ENCODE measurements around the gene MTRF1L. TPM values are rescaled to one million over a fixed set of nuclear protein-coding genes. Genes with fewer than 3 reads are reported as not detected.
A peak's percentile ranks its signal among the peaks of the same experiment; 100 is the strongest.

MTRF1L gene
- total and polyA plus RNA-seq, 2 of the 13 experiments (the other 11 are each of a cell fraction or from before 2014, with no cell fraction given), result 17.6 to 28.7 TPM

DNA sequence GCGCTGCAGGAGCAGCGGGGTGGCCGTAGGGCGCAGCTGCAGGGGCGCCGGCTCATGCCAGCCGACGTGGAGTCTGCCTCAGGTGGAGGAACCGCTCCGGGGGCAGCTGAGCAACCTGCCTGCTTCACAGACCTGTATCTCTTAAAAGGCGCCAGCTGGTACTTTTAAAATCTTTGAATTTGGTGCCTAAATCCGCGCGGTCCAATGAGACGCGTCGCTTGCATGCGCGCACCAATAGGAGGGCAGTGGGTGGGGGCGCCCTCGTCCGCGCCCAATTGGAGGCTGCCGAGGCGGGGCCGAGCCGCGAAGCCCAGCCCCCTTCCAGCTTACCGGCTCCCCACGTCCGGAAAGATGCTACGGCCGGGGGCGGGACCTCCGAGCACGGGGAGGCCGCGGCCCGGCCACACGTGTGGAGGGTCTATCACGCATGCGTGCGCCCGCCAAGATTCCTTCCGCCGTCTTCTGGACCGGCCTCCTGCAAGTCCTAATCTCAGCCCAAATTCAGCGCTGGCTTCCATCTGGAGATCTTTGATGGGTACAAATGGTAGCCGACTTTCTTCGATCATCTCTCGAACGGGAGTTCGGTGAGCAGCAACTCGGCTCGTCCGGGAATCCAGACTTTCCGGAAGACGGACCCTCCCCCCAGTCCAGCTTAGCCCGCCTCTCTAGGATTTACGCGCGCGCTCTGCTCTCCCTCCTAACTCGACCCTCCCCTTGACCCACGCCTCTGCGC is 19.4 kb downstream of the MTRF1L start, which contains the start of gene FBXO5 (continued):
- TF ChIP-seq, protein P1, sequence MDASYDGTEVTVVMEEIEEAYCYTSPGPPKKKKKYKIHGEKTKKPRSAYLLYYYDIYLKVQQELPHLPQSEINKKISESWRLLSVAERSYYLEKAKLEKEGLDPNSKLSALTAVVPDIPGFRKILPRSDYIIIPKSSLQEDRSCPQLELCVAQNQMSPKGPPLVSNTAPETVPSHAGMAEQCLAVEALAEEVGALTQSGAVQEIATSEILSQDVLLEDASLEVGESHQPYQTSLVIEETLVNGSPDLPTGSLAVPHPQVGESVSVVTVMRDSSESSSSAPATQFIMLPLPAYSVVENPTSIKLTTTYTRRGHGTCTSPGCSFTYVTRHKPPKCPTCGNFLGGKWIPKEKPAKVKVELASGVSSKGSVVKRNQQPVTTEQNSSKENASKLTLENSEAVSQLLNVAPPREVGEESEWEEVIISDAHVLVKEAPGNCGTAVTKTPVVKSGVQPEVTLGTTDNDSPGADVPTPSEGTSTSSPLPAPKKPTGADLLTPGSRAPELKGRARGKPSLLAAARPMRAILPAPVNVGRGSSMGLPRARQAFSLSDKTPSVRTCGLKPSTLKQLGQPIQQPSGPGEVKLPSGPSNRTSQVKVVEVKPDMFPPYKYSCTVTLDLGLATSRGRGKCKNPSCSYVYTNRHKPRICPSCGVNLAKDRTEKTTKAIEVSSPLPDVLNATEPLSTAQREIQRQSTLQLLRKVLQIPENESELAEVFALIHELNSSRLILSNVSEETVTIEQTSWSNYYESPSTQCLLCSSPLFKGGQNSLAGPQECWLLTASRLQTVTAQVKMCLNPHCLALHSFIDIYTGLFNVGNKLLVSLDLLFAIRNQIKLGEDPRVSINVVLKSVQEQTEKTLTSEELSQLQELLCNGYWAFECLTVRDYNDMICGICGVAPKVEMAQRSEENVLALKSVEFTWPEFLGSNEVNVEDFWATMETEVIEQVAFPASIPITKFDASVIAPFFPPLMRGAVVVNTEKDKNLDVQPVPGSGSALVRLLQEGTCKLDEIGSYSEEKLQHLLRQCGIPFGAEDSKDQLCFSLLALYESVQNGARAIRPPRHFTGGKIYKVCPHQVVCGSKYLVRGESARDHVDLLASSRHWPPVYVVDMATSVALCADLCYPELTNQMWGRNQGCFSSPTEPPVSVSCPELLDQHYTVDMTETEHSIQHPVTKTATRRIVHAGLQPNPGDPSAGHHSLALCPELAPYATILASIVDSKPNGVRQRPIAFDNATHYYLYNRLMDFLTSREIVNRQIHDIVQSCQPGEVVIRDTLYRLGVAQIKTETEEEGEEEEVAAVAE (CRISPR knock-in tag; IDR thresholded peaks at IDR 0.05; ENCODE audit: borderline replicate concordance), result 0 out of 2 replicates have a peak, but pooled peaks have one; percentile 15
- 0 out of 2 replicates have a peak, but pooled peaks have one; percentile 87 for TF ChIP-seq ZNF577 (CRISPR knock-in tag; IDR thresholded peaks at IDR 0.05; ENCODE audit: borderline replicate concordance, low read depth)
- no peak for TF ChIP-seq PRPF4 (IDR thresholded peaks at IDR 0.05; ENCODE audit: low read depth, low read length, poor library complexity, severe bottlenecking)
- TF ChIP-seq ZNF766 (CRISPR knock-in tag; IDR thresholded peaks at IDR 0.05; ENCODE audit: borderline replicate concordance), result peak; percentile 34; the same call in 1 of the 2 replicates
- peak; percentile 86 for TF ChIP-seq KDM2A (CRISPR knock-in tag; IDR thresholded peaks at IDR 0.05; ENCODE audit: borderline replicate concordance, low read depth)
- TF ChIP-seq SIX4 (CRISPR knock-in tag; IDR thresholded peaks at IDR 0.05), result no peak
- TF ChIP-seq, protein P2, sequence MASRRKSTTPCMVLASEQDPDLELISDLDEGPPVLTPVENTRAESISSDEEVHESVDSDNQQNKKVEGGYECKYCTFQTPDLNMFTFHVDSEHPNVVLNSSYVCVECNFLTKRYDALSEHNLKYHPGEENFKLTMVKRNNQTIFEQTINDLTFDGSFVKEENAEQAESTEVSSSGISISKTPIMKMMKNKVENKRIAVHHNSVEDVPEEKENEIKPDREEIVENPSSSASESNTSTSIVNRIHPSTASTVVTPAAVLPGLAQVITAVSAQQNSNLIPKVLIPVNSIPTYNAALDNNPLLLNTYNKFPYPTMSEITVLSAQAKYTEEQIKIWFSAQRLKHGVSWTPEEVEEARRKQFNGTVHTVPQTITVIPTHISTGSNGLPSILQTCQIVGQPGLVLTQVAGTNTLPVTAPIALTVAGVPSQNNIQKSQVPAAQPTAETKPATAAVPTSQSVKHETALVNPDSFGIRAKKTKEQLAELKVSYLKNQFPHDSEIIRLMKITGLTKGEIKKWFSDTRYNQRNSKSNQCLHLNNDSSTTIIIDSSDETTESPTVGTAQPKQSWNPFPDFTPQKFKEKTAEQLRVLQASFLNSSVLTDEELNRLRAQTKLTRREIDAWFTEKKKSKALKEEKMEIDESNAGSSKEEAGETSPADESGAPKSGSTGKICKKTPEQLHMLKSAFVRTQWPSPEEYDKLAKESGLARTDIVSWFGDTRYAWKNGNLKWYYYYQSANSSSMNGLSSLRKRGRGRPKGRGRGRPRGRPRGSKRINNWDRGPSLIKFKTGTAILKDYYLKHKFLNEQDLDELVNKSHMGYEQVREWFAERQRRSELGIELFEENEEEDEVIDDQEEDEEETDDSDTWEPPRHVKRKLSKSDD (CRISPR knock-in tag; IDR thresholded peaks at IDR 0.05; ENCODE audit: low read depth), result peak; percentile 50; the same call in 1 of the 2 replicates
- TF ChIP-seq PAWR (CRISPR knock-in tag; IDR thresholded peaks at IDR 0.05; ENCODE audit: borderline replicate concordance), result peak; percentile 97; the same call in 1 of the 2 replicates
- no peak for TF ChIP-seq KDM6A (CRISPR knock-in tag; IDR thresholded peaks at IDR 0.05; ENCODE audit: low read depth)
- no peak for TF ChIP-seq ZNF30 (CRISPR knock-in tag; IDR thresholded peaks at IDR 0.05)
- peak; percentile 93; the same call in 1 of the 2 replicates for TF ChIP-seq GLI4 (CRISPR knock-in tag; IDR thresholded peaks at IDR 0.05; ENCODE audit: borderline replicate concordance)
- peak; percentile 30; the same call in 1 of the 2 replicates for TF ChIP-seq FOXC1 (CRISPR knock-in tag; IDR thresholded peaks at IDR 0.05; ENCODE audit: borderline replicate concordance)
- TF ChIP-seq, protein P3, sequence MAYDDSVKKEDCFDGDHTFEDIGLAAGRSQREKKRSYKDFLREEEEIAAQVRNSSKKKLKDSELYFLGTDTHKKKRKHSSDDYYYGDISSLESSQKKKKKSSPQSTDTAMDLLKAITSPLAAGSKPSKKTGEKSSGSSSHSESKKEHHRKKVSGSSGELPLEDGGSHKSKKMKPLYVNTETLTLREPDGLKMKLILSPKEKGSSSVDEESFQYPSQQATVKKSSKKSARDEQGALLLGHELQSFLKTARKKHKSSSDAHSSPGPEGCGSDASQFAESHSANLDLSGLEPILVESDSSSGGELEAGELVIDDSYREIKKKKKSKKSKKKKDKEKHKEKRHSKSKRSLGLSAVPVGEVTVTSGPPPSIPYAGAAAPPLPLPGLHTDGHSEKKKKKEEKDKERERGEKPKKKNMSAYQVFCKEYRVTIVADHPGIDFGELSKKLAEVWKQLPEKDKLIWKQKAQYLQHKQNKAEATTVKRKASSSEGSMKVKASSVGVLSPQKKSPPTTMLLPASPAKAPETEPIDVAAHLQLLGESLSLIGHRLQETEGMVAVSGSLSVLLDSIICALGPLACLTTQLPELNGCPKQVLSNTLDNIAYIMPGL (CRISPR knock-in tag; IDR thresholded peaks at IDR 0.05; ENCODE audit: borderline replicate concordance in 1 of 2, low read depth in 1 of 2), result peak; percentile 48 to 69; a peak in 2 of 4 replicates
- TF ChIP-seq SMYD3 (CRISPR knock-in tag; IDR thresholded peaks at IDR 0.05), result no peak
- TF ChIP-seq ZNF790 (CRISPR knock-in tag; IDR thresholded peaks at IDR 0.05; ENCODE audit: borderline replicate concordance), result 0 out of 2 replicates have a peak, but pooled peaks have one; percentile 86
- TF ChIP-seq, protein P4, sequence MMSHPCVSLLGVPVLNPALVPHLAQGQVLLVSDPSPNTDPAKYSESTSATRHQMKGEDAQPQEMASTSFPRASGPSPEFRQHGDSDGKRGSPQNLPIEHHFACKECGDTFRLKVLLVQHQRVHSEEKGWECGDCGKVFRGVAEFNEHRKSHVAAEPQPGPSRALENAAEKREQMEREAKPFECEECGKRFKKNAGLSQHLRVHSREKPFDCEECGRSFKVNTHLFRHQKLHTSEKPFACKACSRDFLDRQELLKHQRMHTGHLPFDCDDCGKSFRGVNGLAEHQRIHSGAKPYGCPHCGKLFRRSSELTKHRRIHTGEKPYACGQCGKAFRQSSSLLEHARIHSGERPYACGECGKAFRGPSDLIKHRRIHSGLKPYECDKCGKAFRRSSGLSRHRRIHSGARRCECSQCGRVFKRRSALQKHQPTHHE (CRISPR knock-in tag; IDR thresholded peaks at IDR 0.05; ENCODE audit: borderline replicate concordance), result peak; percentile 96; the same call in 1 of the 2 replicates
- no peak for TF ChIP-seq TCF7L2 (IDR thresholded peaks at IDR 0.05; ENCODE audit: low read depth, low read length)

All from HepG2 (cell line).